NOMO-1 treated with DMSO at 0.1 percent for 48 hours (cell line): ENCODE results near the gene SLC35F3.
"Not testable (repeated sequence)": the region's sequence is repeated elsewhere in the genome, so short reads cannot be mapped to it uniquely, and the experiment has no call there.

Source experiments
- DNase-seq: peaks from one replicate; lab custom pipeline; 2025; ENCODE audit not compliant: unreplicated experiment; lab: John Stamatoyannopoulos, UW

SLC35F3 gene

DNA sequence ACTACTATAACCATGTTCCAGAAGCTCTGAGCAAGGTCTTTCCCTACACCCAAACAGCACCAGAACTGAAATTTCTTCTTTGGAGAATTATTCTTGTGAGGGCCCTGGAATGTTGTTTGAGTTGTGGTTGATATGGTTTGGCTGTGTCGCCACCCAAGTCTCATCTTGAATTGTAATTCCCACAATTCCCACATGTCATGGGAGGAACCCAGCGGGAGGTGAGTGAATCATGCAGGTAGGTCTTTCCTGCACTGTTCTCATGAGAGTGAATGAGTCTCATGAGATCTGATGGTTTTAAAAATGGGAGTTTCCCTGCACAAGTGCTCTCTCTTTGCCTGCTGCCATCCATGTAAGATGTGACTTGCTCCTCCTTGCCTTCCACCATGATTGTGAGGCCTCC lies 272.4 kb downstream of the SLC35F3 start:
- not testable (repeated sequence) for DNase-seq

DNA sequence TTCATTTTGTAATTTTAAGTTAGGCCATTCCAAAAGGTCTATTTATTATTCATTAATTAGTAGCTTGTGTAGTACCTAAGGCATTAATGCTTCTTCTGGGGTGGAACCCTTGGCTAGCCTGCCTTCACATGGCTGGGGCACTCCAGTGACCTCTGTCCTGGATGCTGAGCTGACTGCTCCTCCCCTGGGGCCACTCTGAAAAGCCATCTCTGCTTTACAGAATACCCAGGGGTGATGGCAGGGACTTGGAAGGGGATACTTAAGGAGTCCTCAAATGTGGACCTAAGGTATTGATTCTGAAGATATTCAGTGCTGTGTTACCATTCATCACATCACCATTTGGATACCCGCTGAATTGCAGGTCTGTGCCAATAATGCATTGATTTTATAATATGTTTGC lies 281.0 kb downstream of the SLC35F3 start:
- no peak for DNase-seq

DNA sequence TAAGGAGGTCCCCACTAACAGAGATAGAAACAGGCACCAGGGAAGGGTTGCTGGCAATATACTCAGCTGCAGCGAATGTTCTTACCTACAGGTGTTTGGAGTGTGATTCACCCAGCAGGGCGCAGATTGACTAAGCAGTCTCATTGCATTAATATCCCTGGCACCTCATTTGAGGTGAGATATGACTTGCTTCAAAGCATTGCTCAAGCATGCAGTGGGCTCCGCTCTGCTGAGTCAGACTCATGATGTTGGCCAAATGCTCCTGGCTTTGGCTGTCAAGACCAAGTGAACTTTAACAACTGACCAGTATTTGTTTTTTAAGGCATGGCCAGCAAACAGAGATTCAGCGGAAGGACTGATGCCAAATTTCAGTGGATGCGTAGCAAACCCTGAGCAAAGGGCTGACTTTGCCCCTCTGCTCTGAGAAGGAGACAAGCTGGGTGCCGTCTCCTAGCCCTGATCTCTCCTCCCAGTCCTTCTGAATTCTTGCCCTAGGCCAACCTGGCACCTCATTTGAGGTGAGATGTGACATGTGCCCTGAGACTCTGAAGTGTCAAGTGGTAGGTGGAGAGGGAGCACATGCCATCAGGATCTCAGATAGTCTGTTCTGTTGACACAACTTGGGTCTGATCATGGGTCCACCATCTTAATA lies 281.7 kb downstream of the SLC35F3 start:
- DNase-seq: no peak

DNA sequence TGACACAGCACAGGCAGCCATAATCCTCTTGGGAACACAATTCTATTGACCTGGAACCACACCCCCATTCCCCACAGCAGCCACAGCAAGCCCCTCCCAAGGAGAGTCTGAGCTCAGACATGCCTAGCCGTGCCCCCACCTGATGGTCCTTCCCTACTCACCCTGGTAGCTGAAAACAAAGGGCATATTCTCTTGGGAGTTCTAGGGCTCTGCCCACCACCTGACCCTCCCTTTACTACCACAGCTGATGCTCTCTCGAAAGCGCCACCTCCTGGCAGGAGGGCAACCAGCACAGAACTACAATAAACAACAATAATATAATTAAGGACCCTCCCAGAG lies 283.9 kb downstream of the SLC35F3 start:
- DNase-seq: no peak

DNA sequence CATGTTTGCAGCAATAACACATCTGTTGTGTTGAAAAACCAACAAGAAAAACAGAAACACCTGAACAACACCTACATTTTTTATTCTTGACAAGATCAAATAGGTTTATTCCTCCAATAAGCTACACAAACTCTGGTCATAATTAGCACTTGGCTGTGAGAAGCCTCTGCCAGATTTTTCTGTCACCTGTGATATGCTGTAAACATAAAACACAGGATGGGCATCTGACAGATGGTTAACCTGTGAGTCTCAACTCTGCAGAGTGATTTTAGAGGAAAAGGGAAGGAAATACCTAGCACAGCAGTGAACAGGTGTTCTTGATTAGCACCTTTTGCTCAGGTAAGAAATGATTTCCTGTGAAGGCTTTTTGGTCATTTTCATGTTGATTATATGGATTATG lies 293.4 kb downstream of the SLC35F3 start:
- DNase-seq: no peak

DNA sequence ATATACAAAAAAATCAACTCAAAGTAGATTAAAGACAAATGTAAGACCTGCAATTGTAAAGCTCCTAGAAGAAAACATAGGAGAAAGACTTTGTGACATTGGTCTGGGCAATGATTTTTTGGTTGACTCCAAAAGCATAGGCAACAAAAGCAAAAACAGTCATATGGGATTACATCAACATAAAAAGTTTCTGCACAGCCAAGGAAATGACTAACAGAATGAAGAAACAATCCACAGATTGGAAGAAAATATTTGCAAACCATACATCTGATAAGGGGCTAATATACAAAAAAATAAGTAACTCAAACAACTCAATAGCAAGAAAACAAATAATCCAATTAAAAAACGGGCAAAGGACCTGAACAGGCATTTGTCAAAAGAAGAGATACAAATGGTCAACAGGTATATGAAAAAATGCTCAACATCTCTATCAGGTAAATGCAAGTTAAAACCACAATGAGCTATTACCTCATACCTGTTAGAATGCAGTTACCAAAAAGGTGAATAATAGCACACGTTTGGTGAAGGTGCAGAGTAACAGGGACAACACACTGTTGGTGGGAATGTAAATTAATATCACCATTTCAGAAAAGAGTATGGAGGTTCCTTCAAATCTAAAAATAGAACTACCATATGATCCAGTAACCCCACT lies 295.1 kb downstream of the SLC35F3 start:
- DNase-seq: no peak

DNA sequence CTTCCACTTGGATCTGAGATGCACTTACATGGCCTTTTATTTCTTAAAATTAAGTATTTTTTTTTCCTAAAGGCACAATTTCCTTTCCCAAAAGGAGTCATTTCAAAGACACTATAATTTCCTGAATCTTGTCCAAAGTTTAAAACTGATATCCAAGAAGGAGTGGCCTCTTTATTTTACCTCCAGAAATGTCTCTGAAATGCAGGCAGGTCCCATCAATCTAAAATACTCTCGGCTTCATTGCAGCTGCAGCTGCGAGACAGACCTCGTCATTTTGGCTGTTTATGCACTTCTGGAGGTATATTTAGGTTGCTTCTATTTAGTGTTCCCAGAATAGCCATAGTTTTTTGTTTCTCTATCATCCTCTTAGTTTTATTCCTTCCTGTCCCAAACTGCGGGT lies 296.1 kb downstream of the SLC35F3 start:
- no peak for DNase-seq

DNA sequence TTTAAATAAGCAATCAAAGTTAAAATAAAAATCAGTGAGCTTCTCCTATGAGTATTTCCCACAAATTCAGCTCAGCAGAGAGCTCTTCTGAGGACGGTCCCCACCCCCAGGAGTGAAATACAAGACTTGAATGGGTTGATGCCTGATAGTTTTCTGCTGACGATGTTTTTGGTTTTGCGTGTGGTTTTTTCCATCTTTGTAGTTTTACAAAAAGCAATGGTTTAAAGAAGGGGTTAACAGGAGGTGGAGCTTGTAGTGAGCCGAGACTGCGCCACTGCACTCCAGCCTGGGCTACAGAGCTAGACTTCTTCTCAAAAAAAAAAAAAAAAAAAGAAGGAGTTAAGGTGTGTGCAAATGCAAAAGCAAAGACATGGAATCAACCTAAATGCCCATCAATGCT lies 297.1 kb downstream of the SLC35F3 start:
- DNase-seq: no peak

DNA sequence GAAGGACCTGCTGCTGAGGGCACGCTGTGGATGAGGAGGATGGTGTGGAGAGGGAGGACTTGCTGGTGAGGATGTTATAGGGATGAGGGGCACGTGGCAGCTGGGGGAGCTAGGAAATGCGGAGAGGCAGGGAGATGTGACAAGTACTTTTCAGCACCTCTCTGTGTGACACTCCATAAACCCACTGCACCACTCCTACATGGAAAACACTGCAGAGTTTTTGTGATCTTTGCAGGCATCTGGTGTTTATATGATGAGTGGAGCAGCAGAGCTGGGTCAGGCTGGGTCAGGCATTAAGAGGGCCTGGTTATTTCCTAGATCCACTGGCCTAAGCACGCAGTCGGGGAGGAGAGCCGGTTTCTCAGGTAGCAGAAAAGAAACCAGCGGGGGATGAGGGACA lies 301.5 kb downstream of the SLC35F3 start:
- DNase-seq: no peak

DNA sequence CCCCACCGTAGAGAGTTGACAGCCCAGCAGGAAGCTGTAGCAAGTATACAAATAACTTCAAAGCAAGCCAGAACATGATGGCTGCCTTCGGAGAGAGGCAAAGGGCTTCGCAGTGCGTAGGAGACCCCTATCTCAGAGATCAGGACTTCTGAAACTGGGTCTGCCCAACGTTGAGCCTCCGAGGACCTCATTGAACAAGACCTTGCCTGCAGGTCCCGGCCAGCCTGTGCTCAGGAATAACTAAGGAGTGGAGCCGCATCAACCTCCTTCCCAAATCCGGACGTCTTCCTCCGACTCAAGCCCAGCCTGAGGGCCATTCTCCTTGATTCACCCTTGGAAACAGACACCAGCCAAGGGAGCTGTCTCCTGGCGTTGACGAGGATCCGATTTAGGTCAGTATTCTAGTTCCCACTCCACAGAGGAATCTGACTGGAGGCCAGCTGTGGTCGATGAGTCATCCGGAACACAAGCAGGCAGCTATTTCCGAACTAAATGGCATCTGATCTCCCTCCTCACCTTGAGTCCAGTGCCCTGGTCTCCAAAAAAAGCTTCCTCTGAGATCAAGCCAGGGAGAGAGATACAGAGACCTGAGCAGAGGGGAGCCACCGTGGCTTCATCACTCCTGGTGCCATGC lies 302.3 kb downstream of the SLC35F3 start:
- no peak for DNase-seq

DNA sequence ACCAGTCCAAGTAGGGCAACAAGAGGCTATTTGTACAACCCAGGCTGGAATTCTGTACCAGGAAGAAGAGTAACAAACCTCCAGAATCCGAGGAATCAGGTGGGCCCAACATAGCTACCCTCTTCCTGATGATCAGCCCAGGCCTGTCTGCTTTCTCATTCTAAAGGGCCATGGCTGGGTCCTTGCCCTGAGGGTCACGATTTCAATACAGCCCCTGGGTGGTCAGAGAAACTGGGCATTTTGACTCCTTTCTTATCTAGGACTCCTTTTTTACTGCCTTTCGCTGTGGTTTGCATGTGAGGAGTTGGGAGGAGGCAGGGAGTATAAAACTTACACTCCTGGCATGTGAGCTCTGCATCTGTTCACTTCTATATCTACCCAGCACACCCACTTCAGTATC lies 303.9 kb downstream of the SLC35F3 start:
- no peak for DNase-seq

DNA sequence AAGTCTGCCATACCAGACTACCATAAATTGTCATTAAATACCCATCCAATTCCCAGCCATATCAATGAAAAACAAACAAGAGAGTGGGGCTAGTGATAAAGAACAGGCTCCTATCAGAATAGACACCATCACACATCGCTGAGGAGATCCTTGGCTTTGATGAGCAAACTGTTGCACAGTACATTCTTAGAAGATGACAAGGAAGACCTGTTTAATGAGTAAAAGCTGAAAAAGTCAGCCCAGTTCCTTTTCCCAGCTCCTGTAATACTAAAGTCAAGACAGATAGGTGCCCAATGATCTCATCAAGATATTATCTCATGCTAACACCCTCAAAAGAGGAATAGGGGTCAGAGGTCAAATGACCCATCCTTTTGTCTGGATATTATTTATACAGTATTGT lies 304.3 kb downstream of the SLC35F3 start:
- DNase-seq: no peak

DNA sequence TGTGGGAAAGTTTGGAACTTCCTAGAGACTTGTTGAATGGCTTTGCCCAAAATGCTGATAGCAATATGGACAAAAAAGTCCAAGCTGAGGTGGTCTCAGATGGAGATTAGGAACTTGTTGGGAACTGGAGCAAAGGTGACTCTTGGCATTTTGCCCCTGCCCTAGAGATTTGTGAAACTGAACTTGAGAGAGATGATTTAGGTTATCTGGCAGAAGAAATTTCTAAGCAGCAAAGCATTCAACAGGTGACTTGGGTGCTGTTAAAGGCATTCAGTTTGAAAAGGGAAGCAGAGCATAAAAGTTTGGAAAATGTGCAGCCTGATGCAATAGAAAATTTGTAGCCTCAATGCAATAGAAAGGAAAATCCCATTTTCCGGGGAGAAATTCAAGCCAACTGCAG lies 306.0 kb downstream of the SLC35F3 start:
- not testable (repeated sequence) for DNase-seq

DNA sequence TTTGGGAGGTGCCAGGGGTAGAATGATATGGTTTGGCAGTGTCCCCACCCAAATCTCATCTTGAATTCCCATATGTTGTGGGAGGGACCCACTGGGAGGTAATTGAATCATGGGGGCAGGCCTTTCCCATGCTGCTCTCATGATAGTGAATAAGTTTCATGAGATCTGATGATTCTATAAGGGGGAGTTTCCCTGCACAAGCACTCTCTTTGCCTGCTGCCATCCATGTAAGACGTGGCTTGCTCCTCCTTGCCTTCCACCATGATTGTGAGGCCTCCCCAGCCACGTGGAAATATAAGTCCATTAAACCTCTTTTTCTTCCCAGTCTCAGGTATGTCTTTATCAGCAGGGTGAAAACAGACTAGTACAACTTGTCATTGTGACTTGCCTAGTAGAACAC lies 307.4 kb downstream of the SLC35F3 start:
- not testable (repeated sequence) for DNase-seq

DNA sequence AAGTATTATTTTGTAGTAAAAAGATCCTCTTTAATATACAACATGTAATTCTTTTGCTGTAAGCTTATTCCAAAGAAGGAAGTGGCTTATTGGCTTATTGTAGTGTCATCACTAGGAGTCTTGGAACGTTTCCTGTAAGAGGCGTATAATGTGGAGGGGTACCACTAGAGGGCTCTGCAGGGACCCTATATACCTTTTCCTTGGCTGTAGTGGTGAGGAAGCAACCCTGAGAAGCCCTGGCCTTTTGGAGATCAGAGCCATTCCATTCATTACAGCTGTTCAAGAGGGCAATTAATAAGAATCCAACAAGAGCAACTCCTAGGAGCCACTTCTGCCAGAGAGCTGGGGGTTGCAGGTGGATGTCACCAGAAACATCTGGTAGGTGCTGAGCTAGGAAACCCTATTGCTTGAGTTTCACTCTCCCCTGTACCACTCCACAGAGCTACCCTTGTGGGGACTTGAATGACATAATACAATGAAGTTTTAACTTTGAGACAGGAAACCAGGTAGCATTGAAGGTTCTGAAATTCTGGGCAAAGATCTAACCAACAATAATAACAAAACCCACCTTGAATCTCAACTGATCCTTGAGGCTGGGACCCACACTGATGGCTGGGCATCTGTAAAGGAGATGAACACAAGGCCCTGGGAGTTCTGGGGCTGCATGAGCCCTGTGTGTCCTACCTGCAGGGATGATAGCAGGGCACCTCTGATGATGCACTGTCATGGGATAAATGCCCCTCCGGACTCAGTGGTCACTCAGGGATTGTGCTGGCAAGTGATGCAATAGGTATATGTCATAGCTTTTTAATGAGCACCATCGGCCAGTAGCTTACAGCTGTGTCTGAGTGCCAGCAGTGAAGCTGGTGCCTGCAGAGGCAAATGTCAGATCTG lies 308.5 kb downstream of the SLC35F3 start:
- peak; percentile 69 for DNase-seq

DNA sequence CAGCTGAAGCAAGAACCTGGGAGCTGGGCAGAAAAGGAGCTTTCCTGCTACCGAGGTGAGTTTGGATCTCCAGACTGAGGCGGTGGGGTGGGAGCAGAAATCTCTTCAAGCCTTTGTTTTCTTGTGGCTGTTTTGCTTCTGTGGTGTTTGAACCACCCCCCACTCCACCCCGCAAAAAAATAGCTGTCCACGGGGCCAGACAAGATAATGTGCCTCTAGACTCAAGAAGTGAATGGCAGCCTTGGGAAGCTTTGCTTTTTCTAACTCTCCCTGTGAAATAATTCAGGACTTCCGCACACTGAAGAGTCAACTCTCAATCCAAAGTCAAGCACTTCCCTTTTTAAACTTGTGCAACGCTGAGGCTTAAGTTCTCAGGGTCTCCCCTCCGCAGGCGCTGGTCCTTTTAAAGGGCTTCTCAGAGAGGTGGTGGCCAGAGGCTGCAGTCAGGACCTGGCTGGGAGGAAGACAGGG lies 309.2 kb downstream of the SLC35F3 start:
- DNase-seq: peak; percentile 77

DNA sequence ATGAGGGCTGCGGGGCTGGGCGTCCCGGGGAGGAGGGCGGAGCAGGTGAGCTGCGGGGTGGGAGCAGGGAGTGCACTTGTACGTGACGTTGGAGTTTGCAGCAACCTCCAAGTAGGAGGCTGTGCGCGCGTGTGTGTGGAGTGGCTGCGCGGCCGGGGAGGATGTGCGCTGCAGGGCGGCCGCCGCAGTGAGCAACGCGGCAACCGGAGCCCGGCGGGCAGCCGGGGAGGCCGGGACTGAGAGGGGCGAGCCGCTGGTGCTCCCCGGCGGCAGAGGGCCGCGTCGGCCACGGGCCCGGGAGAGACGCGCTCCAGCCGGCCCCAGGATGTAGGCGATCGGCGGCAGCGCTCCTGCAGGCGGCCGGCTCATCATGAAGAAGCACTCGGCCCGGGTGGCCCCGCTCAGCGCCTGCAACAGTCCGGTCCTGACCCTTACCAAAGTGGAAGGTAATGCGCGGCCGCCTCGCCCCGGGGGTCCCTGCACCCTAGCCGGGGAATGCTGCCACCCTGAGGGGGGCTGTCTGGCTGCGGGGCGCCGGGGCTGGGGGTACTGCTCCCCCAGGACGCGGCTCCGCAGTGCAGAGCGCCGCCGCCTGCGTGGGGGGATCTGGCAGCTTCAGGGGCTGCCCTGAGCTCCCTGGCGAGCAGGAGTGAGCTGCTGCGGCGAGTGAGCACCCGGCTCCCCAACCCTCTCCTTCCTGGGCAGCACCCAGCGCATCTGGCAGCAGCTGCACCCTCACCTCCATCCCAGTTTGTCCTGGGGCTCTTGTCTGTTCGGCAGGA lies 309.8 kb downstream of the SLC35F3 start:
- DNase-seq: peak; percentile 77

DNA sequence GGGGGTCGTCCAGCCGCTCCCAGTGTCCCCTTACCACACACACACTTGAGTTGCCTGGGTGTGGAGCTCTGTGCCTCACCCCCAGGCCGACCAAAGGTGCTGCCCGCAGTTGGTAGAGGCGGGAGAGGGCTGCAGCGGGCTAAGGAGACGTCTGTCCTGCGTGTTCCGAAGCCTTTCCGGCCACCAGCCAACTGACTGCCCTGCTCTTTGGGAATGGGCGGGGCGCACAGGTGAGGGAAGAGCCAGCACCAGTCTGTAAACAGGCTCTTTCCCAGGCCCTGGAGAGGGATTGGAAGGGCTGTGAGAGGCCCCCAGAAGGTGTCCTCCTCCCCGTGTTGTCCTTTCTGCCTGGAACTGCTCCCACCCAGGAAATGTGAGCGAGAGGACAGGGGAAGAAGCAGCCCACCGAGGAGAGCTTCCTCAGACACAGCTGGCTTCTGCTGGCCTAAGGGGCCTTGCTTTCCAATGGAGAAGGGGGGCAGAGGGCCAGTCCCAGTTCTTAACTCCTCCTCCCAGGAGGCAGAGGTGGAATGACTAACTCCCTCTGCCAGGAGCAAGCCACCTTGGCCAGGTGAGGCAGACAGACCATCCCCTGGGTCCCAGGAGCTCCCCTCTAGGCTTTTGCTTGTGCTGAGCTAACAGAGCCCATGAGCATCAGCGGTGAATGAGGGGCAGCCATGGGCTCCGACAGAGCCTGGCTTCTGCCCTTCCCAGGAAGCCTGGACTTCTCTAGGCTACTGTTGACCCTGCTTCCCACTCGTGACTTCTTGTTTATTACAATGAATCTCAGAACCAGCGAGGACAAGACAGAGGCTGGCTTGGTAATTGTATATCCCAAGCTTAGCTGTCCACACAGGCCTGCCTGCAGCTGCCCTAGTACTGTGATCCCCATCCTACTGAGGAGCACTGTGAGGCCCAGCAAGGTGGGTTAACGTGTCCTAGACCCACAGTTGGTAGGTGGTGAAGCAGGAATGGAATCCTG lies 310.7 kb downstream of the SLC35F3 start:
- DNase-seq: no peak

DNA sequence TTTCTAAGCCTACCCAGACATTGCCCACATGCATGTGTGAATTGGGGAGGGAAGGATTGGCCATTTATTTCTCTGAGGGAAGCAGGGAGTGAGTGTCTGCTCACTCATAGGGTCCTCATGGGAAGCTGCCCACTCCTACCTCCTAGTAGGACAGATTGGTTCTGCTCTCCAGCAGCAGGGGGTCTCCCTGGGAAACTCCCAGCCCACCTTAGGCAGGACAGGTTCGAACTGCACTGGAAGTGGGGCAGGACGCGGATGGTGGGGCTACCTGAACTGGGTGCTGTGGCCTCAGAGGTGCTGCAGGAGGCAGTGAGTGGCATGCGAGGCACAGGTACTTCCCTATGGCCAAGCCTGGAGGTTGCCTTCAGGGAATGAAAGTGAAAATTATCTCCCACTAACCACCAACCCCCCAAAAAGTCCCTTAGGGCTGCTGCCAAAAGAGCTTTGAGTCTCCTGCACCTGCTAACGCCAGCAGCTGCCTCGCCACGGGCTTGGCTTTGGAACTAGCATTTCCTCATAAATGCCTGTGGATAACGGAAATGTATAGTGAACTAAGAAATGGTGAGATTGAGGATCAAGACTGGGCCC lies 311.7 kb downstream of the SLC35F3 start:
- no peak for DNase-seq
